Measurements from ENCODE around the gene CDH11.

- no peak for TF ChIP-seq EP300 (IDR thresholded peaks at IDR 0.05)
- TF ChIP-seq POLR2A (IDR thresholded peaks at IDR 0.05; ENCODE audit: low read depth): no peak
Measured at GRCh38 chr16:64969221-64969620, 152.6 kb downstream of the CDH11 start.
